GM21381 (cell line): Measurements from ENCODE around the gene COX6B2.

Experiments used
- ATAC-seq: cut with Tn5 transposase; IDR thresholded peaks from one replicate; pipeline ENCODE4 v1.9.1; 2021; ENCODE audit warnings: mild to moderate bottlenecking, moderate library complexity; ENCODE audit not compliant: unreplicated experiment

Gene COX6B2

GRCh38 chr19:55315956-55316525, 38.5 kb downstream of the COX6B2 start:
- no peak for ATAC-seq

- no peak for ATAC-seq
These were observed 40.1 kb downstream of the COX6B2 start for GRCh38 chr19:55314396-55314795.

- ATAC-seq = no peak
These were observed 41.7 kb downstream of the COX6B2 start for GRCh38 chr19:55312621-55313512.

- no peak for ATAC-seq
These were observed 42.7 kb downstream of the COX6B2 start for GRCh38 chr19:55311797-55312196.

GRCh38 chr19:55311397-55311796, 43.1 kb downstream of the COX6B2 start:
- ATAC-seq = no peak

- no peak for ATAC-seq
These were observed 44.0 kb downstream of the COX6B2 start for GRCh38 chr19:55310498-55310897.

- ATAC-seq = no peak
These were observed 45.1 kb downstream of the COX6B2 start for GRCh38 chr19:55309448-55309847.

- ATAC-seq = no peak
These were observed 46.2 kb downstream of the COX6B2 start for GRCh38 chr19:55308281-55308680.

GRCh38 chr19:55306712-55307111, 47.8 kb downstream of the COX6B2 start:
- no peak for ATAC-seq

- ATAC-seq = no peak
These were observed 48.4 kb downstream of the COX6B2 start for GRCh38 chr19:55305983-55306562.

GRCh38 chr19:55305491-55305890, 49.0 kb downstream of the COX6B2 start:
- no peak for ATAC-seq

- no peak for ATAC-seq
These were observed 49.5 kb downstream of the COX6B2 start for GRCh38 chr19:55304980-55305379.

GRCh38 chr19:55304279-55304978, 50.1 kb downstream of the COX6B2 start:
- no peak for ATAC-seq

- ATAC-seq = no peak
These were observed 51.0 kb downstream of the COX6B2 start for GRCh38 chr19:55303477-55303876.

GRCh38 chr19:55302318-55302703, 52.2 kb downstream of the COX6B2 start:
- no peak for ATAC-seq

GRCh38 chr19:55301459-55302317, 52.8 kb downstream of the COX6B2 start:
- peak; percentile 71 for ATAC-seq

- no peak for ATAC-seq
These were observed 53.5 kb downstream of the COX6B2 start for GRCh38 chr19:55300886-55301458.

- no peak for ATAC-seq
These were observed 54.5 kb downstream of the COX6B2 start for GRCh38 chr19:55299991-55300390.
